Suprapubic skin (tissue), 3 donors: ENCODE measurements around the gene UBN1.

Source experiments
- POLR2A ChIP-seq, 2 donors: fragments of 450-650 bp; IDR thresholded peaks; one replicate each; pipeline ENCODE4 v1.6.1; 2017; ENCODE audit warnings: antibody characterized with exemption in 2 of 2, mild to moderate bottlenecking in 2 of 2, moderate library complexity in 2 of 2
- TF ChIP-seq, protein P1 (sequence below), 2 donors: fragments of 200-600 bp in 1 of 2; fragments of 450-650 bp in 1 of 2; sonication (generic) in 1 of 2; IDR thresholded peaks; one replicate each; pipeline ENCODE4 v1.5.1; 2016 to 2019; ENCODE audit warnings: antibody characterized with exemption in 2 of 2, mild to moderate bottlenecking in 1 of 2, moderate library complexity in 1 of 2

DNA sequence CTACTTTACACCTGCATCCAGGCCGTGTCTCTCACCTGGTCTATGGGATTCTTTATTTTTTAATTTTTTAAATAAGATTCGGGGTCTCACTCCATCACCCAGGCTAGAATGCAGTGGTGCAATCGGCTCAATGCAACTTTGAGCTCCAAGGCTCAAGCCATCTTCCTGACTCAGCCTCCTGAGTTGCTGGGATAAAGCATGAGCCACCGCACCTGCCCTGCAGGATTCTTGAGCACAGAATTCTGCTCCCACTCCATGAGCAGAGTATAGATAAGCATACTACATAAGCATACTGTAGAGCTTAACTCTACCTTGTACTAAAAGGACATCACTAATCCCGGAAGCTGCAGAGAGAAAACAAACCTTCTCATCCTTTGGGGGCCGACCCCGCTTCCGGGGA is 15.7 kb upstream of the UBN1 start:
- TF ChIP-seq, protein P1, sequence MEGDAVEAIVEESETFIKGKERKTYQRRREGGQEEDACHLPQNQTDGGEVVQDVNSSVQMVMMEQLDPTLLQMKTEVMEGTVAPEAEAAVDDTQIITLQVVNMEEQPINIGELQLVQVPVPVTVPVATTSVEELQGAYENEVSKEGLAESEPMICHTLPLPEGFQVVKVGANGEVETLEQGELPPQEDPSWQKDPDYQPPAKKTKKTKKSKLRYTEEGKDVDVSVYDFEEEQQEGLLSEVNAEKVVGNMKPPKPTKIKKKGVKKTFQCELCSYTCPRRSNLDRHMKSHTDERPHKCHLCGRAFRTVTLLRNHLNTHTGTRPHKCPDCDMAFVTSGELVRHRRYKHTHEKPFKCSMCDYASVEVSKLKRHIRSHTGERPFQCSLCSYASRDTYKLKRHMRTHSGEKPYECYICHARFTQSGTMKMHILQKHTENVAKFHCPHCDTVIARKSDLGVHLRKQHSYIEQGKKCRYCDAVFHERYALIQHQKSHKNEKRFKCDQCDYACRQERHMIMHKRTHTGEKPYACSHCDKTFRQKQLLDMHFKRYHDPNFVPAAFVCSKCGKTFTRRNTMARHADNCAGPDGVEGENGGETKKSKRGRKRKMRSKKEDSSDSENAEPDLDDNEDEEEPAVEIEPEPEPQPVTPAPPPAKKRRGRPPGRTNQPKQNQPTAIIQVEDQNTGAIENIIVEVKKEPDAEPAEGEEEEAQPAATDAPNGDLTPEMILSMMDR (IDR thresholded peaks at IDR 0.05): no peak
- no peak for TF ChIP-seq POLR2A (IDR thresholded peaks at IDR 0.05)
